HepG2 (cell line): ENCODE data around the gene ALK.

ENCODE experiments used
- CEBPZ ChIP-seq: IDR thresholded peaks from 2 replicates; pipeline ENCODE4 v1.6.1; 2012; ENCODE audit warnings: low read length, improper control_type of control experiment
- ZKSCAN8 ChIP-seq: IDR thresholded peaks from 2 replicates; pipeline ENCODE4 v1.6.1; 2016; ENCODE audit warnings: borderline replicate concordance, missing genetic modification reagents, missing compliant biosample characterization
- ZNF343 ChIP-seq: sonication (generic); formaldehyde crosslinking; IDR thresholded peaks from 2 replicates; pipeline ENCODE4 v1.4.0; 2020; ENCODE audit warnings: mild to moderate bottlenecking, missing genetic modification reagents
- ZNF639 ChIP-seq: conservative IDR thresholded peaks from 2 replicates; pipeline ENCODE4 v1.6.1; 2018; ENCODE audit warnings: missing genetic modification reagents
- TF ChIP-seq, protein P1 (sequence below): sonication (generic); formaldehyde crosslinking; IDR thresholded peaks from 2 replicates; pipeline ENCODE4 v1.8.0; 2022; ENCODE audit warnings: missing genetic modification reagents, low read depth, mild to moderate bottlenecking, borderline replicate concordance

DNA sequence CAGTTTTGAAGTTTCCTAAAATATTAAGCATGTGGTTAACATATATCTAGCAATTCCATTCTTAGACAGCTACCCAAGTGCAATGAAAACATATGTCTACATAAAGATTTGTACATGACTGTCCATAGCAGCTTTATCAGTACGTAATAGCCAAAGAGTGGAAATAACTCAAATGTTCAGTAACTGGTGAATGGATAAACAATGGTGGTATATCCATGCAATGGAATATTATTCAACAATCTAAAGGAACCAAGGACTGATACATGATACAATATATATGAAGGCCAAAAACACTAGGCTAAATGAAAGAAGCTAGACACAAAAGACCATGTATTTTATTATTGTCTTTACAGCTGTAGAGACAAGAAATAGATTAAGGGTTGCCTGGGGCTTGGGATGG, 361.4 kb downstream of the ALK start:
- TF ChIP-seq CEBPZ (no peak), ZKSCAN8 (CRISPR knock-in tag) (no peak), ZNF639 (CRISPR knock-in tag) (no peak), ZNF343 (CRISPR knock-in tag) (no peak)
- TF ChIP-seq, protein P1, sequence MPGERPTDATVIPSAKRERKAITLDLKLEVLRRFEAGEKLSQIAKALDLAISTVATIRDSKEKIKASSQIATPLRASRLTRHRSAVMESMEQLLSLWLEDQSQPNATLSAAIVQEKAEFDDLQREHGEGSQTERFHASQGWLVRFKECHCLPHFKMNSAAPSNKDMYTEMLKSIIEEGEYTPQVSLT (CRISPR knock-in tag): no peak
